Transverse colon (tissue), 3 donors: ENCODE data around the gene USP13.

Experiments used
- POLR2A ChIP-seq: fragments of 450-650 bp; IDR thresholded peaks from one replicate; pipeline ENCODE4 v1.6.1; 2016; ENCODE audit warnings: antibody characterized with exemption, mild to moderate bottlenecking, moderate library complexity
- TF ChIP-seq, protein P1 (sequence below), 5 experiments: fragments of 200-600 bp in 3 of 5; fragments of 450-650 bp in 2 of 5; sonication (generic) in 3 of 5; IDR thresholded peaks; 1 replicate in 2 of 5; 2 replicates in 3 of 5; pipeline ENCODE4 v1.5.1; 2016 to 2017; ENCODE audit warnings: antibody characterized with exemption in 5 of 5, inconsistent platforms in 3 of 5, mild to moderate bottlenecking in 2 of 5, moderate library complexity in 1 of 5

DNA sequence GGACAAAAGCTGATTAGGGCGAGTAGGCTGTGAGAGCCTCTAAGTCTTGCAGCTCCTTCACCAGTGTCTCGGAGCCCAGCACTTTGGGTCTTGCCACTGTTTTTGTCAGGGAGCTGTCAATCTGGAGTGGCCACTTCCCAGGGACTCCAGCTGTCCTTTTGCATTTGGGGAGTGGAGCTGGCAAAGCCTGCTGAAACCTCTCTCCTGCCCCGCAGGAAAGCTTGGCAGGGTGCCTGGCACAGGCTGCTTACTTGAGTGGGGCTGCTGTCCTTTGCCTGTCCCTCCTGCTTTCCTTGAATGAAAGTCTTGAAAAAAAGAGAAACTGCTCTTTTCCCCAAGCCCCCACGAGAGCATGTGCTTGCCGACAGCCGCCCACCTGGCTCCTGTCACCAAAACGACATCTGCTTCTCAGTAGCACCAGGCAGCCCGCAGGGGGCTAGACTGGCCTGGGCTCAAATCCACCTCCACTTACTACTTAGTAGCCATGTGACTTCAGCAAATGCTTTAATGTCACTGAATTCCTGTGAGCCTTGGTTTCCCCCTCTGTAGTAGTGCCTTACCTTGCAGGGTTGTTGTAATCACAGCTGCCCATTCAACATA, 13.7 kb downstream of the USP13 start:
- no peak for TF ChIP-seq POLR2A
- TF ChIP-seq, protein P1, sequence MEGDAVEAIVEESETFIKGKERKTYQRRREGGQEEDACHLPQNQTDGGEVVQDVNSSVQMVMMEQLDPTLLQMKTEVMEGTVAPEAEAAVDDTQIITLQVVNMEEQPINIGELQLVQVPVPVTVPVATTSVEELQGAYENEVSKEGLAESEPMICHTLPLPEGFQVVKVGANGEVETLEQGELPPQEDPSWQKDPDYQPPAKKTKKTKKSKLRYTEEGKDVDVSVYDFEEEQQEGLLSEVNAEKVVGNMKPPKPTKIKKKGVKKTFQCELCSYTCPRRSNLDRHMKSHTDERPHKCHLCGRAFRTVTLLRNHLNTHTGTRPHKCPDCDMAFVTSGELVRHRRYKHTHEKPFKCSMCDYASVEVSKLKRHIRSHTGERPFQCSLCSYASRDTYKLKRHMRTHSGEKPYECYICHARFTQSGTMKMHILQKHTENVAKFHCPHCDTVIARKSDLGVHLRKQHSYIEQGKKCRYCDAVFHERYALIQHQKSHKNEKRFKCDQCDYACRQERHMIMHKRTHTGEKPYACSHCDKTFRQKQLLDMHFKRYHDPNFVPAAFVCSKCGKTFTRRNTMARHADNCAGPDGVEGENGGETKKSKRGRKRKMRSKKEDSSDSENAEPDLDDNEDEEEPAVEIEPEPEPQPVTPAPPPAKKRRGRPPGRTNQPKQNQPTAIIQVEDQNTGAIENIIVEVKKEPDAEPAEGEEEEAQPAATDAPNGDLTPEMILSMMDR (IDR thresholded peaks at IDR 0.05) = no peak
